ENCODE data around the gene SKP1. TPM values are rescaled to one million over a fixed set of nuclear protein-coding genes. Genes with fewer than 3 reads are reported as not detected.

Gene SKP1
- polyA plus RNA-seq, 4 donors = 586 to 942 (median 756) TPM

DNA sequence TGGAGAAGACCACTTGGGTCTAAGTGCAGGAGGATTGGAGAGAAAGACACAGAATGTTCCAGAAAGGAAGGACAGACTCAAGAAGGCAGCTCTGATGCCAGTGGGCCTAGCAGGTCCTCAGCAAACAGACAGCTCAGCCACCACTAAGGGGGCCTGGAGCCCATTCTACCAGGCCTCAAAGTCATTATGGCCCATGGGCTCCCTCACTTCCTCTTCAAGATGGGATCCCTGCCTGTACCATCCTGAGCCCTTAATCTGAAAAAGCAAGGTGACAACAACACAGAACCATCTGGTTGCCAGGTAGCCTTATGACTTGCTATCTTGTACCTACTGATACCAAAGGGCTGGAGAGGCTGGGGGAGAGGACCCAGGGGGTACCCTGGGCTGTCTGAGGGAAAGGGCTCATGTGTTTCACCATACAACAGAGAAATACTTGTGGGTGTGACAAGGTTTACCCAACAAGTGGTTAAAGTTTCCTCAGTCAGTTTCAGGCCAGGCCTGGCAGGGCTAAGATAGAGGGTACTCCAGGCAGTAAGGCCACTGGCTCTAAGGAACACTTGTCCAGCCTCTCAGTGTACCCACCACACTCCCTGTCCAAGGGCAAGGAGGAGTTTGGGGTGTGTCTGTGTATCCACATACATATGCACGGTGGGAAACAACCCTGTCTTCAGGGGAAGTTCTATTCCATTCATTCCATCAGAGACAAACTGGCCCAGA, 31.6 kb downstream of the SKP1 start:
- no peak for DNase-seq (ENCODE audit: low read depth in 4 of 4, low spot score in 3 of 4)

DNA sequence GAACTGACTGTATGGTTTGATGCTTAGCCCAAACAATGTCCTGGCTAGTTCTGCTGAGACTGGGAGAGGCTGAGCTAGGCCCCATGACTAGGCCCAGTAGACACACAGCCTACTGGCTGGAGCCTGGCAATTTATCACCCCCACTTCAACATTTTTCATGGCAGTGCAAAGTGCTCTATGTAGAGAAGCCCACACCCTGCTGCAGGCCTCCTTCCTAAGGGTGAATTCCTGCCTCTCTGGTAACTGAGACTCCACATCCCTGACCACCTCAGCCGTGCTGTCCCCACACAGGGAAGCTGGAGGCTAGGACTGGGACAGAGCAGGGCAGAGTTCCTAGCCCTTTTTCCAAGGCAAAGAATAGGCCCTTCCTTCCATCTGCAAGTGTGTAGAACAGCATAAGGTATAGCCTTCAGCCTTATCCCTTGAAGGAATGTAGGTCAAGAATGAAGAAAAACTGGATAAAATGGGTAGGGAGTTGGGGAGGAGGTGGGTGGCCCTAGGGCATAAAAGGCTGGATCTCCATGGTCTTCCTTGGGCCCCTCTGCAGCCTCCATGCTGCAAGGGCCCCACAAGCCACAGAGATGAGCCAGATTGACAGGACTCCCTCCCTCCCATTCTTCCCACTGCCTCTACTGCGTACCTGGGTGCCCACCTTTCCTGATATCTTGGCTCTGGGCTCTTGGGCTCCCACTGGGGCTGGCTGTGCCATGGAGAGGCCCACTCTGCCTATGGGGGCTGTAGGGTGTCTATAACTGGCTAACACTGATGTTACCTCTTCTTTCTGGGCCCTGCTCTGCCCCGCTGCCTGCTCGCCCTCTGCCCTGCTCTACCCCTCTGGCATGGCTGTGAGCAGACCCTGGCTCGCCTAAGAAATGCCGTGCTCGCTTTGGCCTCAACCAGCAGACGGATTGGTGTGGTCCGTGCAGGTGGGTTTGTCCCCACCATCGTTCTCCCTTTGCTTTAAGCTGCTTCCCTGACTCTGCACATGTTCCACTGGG, 32.5 kb downstream of the SKP1 start:
- no peak for DNase-seq (ENCODE audit: low read depth in 4 of 4, low spot score in 3 of 4)

DNA sequence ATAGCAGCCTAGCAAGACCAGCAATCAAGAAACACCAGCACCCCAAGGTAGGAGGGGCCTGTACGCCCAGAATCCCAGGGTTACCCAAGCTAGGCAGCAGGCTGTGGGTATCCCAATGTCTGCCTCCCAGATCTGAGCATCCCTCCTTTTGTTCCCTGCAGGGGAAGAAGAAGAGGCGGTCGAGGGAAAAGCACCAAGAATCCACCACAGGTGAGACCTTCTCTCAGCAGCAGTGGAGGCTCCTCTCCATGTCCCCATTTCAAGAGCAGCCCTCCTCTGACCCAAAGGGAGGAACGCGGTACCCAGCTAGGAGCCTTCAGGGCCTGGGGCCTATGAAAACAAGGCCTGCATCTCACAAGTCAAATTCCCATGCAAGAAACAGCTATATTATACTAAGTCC, 33.3 kb downstream of the SKP1 start:
- DNase-seq (ENCODE audit: low read depth in 4 of 4, low spot score in 3 of 4) = no peak

DNA sequence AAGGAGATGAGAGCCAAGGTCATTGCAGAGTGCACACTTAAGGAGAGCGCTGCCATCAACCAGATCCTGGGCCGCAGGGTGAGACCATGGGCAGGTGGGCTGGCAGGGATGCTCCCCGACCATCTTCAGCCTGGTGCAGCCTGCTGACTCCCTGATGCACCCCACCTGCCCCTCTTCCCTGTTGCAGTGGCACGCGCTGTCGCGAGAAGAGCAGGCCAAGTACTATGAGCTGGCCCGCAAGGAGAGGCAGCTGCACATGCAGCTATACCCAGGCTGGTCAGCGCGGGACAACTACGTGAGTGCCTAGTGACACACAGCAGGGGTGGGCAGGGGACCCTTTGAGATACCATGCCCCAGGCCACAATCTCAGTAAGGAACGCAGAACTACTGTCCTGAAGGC, 33.9 kb downstream of the SKP1 start:
- DNase-seq (ENCODE audit: low read depth in 4 of 4, low spot score in 3 of 4) = no peak

DNA sequence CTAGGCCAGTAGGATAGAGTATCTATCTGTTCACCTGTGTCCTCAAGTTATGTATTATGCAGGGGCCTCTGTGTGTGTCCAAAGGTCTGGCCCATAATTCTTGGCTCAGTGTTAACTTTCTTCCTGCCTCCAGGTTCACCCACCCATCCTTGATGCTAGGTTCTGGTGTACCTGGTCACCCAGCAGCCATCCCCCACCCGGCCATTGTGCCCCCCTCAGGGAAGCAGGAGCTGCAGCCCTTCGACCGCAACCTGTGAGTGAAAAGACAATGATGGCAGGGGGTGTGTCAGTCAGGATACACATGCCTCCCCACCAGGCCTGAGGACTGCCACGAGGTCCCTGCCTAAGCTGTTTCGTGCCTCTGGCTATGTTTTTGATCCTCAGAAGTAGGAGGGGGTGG, 34.7 kb downstream of the SKP1 start:
- no peak for DNase-seq (ENCODE audit: low read depth in 4 of 4, low spot score in 3 of 4)

DNA sequence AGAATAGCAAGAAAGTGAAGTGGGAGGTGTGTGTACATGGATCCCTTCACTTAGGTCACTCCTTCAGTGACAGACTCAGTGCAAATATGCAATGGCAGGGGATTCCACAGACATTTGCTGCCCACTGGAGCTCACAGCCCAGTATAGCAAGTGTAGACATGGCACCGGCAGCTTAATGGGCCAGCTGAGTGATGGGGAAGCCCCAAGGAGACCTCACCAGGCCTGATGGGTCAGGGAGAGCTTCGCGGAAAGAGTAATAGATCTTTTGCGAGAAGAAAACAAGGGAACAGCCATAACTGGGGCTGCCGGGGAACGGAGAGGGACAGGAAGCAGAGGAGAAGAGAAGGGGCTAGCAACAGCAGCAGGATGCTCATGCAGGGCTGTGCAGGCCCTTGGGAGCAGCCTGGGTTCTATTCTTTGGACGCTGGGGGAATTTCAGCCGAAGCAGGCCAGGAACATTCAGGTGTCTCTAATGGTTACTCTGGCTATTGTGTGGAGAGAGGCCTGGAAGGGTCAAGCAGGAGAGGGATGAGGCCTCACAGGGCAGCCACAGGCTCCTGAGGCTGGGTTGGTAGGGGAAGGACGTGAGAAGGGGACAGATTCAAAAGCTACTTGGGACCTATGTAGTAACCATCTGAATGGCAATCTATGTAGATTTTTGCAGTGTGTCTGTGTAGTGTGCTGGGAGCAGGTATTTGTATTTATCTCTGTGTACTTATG, 35.3 kb downstream of the SKP1 start:
- DNase-seq (ENCODE audit: low read depth in 4 of 4, low spot score in 3 of 4) = no peak

DNA sequence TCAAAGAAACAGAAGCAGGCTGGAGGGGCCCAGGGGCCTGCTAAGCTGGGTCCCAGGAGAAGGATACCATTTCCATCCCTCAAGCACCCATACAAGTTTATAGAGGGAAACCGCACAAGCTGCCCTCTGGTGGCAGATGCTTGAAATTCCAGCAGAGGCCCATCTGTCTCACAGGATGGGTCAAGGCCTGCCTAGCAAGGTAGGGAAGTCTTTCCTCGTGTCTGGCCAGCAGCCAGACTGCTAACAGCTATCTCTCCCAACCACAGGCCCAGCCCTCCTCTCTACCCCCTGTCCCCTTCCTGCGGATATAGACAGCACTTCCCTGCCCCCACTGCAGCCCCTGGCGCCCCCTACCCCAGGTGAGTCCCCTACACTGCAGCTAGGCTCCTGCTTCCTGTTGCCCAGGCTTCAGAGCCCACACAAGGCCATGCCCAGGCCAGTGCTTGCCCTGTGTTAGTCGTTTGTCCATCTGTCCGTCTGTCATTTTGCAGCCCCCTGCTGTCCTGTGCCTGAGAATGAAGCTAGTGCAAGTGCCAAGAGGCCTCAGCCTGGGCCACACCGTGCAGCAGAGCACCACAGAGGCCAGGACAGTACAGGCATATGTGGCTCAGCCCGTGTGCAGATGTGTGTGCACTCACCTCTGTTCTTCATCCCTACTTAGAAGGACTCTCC, 36.1 kb downstream of the SKP1 start:
- peak in 1 of 4 donors; percentile 42 for DNase-seq (ENCODE audit: low read depth in 4 of 4, low spot score in 3 of 4)

DNA sequence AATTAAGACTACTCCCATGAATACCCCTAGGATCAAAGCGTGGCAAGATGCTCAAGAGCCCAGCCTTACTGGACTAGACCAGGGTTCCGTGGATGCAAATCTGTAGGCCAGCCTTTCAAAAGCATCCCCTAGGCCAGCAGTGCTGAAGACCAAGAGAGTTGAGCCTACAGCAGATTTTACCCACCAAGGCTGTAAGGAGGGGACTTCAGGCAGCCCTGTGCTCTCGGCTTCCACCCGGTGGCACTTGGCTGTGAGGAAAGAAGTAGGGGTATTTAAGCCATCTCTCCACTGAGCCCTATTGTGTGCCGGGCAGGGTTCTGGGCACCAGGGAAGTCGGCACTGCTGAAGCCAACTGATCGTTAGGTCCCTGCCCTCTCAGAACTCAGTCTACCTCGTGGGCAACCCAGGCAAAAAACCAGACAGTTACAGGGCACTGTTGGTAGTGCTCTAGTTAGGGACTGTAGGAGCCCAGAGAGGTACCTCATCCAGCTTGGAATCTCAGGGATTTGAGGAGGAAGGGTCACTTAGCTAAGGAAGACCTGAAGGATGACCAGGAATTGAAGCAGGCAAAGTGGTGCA, 36.8 kb downstream of the SKP1 start:
- DNase-seq (ENCODE audit: low read depth in 4 of 4, low spot score in 3 of 4) = no peak

DNA sequence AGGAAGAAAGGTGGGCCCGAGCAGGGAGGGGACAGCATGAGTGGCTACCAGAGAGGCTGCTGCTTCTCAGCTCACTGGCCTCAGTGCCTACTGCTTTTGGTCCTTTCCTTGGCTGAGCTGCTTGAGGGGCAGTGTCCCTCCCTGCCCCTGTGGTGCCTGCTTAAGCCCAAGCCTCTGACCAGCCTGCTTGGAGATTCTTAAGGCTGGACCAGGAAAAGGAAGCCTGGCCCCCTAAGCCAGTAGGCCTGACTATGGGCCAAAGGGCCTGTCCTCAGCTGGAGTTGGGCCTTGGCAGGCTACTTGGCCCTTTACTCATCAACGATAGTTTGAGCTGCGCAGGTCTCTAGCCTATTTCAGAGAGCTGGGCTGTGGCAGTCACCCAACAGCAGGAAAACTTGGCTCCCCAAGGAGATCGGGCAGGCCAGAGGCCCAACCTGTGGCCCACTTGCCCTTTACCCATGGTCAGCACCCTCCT, 37.3 kb downstream of the SKP1 start:
- DNase-seq (ENCODE audit: low read depth in 4 of 4, low spot score in 3 of 4) = no peak

DNA sequence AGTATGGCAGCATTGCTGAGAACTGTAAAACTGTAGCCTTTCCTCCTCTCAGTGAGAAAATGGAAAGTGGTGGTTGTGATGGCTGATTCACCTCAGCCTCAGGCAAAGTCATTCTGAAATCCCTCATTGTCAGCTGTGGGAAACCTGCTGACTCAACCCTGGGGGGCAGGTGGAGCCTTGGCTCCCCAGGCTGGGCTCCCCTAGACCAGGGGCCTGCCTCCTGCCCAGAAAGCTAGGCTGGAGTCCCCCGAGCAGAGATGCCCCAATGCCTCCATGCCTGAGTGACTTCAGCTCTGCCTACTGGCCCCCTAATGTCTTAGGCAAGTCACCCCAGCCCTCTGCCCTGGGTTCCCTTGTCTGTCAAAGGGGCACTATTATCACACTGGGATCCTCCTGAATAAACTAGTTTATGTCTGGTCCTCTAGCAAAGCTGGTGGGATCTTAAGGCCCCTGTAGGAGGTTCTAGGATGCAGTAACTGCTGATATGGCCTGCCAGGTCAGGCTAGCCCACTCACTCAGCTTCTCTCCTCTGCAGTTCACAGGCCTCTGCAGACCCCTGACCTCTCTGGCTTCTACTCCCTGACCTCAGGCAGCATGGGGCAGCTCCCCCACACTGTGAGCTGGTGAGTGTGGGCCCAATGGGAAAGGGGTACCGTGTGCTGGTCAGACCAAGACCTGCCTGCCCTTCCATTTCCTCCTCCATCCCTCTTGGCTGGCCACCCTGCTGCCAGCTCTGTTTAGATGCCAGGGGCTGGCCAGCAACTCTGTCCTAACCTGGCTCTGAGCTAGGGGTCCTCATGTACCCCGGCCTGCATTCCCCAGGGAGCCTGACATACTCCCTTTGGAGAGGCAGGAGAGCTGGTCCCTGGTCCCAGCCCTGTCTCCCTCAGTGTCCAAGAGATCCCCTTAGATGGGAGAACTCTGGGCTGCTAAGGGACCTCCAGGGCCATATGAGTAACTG, 38.1 kb downstream of the SKP1 start:
- DNase-seq (ENCODE audit: low read depth in 4 of 4, low spot score in 3 of 4) = no peak

DNA sequence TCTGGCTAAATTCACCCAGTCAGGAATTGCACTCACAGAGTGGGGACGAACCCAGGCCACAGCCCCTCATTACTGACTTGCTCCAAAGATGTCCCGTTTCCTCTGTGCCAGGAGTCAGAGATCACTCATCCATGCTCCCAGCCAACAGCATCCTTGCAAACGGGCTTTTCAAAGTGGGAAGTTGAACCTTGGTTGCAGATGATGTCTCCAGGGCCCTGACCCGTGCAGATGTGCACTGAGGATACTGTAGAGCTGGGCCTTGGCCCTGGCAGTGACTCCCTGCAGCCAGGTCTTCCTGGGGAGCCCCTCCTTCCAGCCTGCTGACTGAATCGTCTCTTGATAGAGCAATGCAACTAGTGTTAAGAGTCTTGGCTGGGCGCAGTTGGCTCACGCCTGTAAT, 40.0 kb downstream of the SKP1 start:
- no peak for DNase-seq (ENCODE audit: low read depth in 4 of 4, low spot score in 3 of 4)

DNA sequence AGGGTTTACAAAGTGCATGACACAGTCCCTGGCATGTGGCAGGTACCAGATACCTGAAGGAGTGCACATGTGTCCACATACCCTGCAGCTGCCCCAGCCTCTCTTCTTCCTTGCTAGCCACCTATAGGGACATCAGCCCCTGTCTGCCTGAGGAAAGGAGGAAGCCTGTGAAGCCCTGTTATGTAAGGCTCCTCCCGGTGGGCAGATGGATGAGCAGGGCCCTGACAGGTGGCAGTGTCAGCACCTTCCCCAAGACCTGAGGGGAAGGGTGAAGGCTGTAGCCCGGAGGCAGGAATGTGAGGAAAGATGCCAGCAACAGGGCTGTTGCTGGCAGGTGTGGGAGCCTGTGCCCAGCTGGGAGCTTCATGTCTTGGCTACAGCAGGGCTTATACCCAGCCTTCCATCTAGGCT, 40.5 kb downstream of the SKP1 start:
- no peak for DNase-seq (ENCODE audit: low read depth in 4 of 4, low spot score in 3 of 4)

DNA sequence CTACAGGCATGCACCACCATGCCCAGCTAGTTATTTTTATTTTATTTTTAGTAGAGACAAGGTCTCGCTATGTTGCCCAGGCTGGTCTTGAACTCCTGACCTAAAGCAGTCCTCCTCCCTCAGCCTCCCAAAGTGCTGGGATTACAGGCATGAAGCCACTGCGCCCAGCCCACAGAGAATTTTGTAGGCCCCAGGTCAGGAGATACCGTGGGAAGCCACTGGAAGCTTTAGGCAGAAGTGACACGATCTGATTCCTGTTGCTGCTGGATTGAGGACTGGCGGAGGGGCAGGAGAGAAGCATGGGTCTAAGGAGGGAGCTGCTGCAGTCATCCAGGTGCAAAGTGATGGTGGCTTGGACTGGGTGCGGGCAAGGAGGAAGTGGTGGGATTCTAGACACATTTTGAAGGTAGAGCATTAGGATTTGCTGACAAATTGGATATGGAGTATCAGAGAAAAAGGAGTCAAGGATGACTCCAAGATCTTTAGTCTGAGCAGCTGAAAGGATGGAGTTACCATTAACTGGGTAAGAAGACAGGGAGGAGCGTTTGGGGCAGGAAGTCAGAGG, 41.6 kb downstream of the SKP1 start:
- DNase-seq (ENCODE audit: low read depth in 4 of 4, low spot score in 3 of 4) = no peak

DNA sequence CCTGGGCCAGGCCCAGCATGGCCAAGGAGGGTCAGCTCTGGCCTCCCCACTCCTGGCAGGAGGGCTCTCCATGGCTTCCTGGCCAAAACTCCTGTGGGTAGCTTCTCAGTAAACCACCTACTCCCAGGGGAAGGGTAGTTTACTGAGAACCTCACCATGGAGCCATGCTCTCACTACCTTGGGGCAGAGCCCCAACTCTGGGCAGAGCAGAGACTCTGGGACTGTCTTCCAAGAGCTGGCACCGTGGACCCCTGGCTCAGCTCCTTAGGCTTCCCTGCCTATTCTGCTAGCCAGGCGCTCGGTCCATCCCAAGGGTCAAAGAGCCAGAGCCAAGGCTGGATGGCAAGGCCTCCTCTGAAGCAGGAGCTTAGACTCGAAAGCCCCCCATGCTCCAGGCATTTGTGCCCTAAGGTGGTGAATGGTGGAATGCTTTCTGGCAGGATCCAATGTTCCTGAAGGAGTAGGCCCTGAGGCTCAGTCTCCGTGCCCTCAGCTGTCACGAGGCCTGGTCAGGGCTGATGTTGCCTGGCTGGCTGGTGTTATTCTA, 42.7 kb downstream of the SKP1 start:
- DNase-seq (ENCODE audit: low read depth in 4 of 4, low spot score in 3 of 4) = no peak

DNA sequence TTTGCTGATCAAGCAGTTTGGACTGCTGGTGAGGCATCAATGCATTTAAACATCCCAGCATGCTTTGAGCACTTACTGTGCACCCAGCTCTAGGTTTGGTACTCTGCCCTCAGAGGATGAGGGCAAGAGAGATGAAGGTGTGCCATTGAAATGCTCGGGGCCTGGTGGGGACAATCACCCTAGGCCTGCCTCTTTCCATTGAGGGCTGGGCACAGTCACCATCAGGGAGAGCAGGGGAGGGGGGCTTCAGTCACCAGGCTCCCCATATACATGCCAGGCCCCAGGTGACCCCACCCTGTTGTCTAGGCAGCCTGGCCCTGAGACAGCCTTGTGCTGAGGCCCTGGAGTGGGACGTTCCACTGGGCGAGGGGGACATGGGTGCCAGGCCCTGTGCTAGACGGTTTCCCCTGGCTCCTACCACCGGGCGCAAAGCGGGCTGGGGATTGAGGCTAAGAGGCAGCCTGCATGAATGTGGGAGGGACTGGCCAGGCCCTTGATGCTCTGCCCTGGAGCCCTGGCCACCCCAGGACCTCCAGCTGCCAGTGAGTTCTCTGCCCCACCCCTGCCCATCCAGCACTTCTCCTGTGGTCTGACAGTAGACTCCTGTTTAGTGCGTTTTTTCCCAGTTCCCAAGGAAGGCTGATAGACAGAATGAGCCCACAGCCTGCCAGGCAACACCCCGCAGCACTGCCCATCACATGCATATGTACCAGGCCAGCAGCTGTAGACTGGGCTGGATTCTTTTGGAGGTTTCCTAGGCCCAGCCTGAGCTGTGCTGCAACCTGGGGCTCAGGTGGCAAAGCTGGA, 43.4 kb downstream of the SKP1 start:
- DNase-seq (ENCODE audit: low read depth in 4 of 4, low spot score in 3 of 4) = no peak

DNA sequence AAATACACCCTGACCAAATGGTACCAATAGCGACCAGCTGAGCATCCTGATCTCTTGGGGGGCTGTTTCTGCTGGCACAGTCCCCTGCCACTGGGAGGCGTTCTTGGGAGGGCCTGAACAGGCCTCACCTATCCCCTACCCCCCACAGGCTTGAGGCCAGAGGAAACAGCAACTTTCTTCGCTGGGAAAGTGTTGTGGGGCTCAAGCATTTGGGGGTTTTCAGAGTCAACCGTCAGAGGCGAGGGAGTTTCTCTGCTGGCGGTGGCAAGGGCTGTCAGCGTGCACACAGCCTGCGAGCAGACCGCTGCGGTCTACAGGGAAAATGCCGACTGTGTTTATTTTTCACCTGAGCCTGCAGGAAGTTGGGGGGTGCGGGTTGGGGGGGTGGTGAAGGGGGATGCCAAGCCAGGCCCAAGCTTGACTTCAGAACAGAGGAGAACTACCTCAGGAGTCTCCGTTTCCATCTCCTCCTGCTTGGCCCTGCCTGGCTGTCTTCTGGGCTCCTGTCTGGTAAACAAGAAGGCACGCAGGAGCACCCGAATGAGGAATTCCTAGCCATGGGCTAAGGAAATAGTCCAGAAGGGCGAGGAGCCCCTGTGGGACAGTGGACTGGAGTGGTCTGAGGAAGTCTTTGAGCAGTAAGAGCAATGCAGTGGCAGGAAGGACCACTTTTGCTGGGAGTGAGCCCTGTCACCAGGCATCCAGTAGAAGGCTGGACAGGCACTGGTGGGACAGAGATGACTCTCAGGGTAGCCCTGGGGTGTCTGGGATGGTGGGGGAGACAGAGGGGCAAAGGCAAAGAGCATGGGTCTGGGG, 44.2 kb downstream of the SKP1 start:
- no peak for DNase-seq (ENCODE audit: low read depth in 4 of 4, low spot score in 3 of 4)

Data from left renal pelvis (tissue), 4 donors.